Fibroblast of villous mesenchyme (primary cell): ENCODE data around the gene EPHB2. TPM values are rescaled to one million over a fixed set of nuclear protein-coding genes. Genes with fewer than 3 reads are reported as not detected.

ENCODE experiments used
- DNase-seq: peaks from one replicate; pipeline ENCODE4 v3.0.0-alpha.2; 2010; ENCODE audit warnings: low read depth
- H3K4me3 ChIP-seq: 2 replicates; pipeline ENCODE4 v1.5.1; 2011; ENCODE audit warnings: low read depth, mild to moderate bottlenecking, low read length
- total RNA-seq: library from RNA; depleted of rRNA; stranded (reverse); fragments of >200 nt; gene quantifications from 2 replicates; pipeline ENCODE4 v1.2.3, GENCODE V29; 2012
- TF ChIP-seq, protein P1 (sequence below): IDR thresholded peaks from 2 replicates; pipeline ENCODE4 v1.5.1; 2012; ENCODE audit warnings: low read depth, mild to moderate bottlenecking, low read length; ENCODE audit not compliant: insufficient read depth

The EPHB2 gene
- total RNA-seq, 1 donor, result 4.3 TPM

DNA sequence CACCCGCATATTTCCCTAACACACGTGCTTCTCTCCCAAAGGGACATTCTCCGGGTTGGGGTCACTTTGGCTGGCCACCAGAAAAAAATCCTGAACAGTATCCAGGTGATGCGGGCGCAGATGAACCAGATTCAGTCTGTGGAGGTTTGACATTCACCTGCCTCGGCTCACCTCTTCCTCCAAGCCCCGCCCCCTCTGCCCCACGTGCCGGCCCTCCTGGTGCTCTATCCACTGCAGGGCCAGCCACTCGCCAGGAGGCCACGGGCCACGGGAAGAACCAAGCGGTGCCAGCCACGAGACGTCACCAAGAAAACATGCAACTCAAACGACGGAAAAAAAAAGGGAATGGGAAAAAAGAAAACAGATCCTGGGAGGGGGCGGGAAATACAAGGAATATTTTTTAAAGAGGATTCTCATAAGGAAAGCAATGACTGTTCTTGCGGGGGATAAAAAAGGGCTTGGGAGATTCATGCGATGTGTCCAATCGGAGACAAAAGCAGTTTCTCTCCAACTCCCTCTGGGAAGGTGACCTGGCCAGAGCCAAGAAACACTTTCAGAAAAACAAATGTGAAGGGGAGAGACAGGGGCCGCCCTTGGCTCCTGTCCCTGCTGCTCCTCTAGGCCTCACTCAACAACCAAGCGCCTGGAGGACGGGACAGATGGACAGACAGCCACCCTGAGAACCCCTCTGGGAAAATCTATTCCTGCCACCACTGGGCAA lies 202.9 kb downstream of the EPHB2 start:
- DNase-seq, result no peak
- no peak overlapping the region for H3K4me3 ChIP-seq
- TF ChIP-seq, protein P1, sequence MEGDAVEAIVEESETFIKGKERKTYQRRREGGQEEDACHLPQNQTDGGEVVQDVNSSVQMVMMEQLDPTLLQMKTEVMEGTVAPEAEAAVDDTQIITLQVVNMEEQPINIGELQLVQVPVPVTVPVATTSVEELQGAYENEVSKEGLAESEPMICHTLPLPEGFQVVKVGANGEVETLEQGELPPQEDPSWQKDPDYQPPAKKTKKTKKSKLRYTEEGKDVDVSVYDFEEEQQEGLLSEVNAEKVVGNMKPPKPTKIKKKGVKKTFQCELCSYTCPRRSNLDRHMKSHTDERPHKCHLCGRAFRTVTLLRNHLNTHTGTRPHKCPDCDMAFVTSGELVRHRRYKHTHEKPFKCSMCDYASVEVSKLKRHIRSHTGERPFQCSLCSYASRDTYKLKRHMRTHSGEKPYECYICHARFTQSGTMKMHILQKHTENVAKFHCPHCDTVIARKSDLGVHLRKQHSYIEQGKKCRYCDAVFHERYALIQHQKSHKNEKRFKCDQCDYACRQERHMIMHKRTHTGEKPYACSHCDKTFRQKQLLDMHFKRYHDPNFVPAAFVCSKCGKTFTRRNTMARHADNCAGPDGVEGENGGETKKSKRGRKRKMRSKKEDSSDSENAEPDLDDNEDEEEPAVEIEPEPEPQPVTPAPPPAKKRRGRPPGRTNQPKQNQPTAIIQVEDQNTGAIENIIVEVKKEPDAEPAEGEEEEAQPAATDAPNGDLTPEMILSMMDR, result no peak

- TF ChIP-seq, protein P1, result no peak
- H3K4me3 ChIP-seq, result no peak overlapping the region
These were observed 203.5 kb downstream of the EPHB2 start for GRCh38 chr1:22914156-22914555.

GRCh38 chr1:22914633-22915217 lies 204.1 kb downstream of the EPHB2 start:
- TF ChIP-seq, protein P1, result no peak
- no peak overlapping the region for H3K4me3 ChIP-seq
- DNase-seq, result no peak

More at GRCh38 chr1:22914156-22914555, 203.5 kb downstream of the EPHB2 start:
- DNase-seq, result no peak

DNA sequence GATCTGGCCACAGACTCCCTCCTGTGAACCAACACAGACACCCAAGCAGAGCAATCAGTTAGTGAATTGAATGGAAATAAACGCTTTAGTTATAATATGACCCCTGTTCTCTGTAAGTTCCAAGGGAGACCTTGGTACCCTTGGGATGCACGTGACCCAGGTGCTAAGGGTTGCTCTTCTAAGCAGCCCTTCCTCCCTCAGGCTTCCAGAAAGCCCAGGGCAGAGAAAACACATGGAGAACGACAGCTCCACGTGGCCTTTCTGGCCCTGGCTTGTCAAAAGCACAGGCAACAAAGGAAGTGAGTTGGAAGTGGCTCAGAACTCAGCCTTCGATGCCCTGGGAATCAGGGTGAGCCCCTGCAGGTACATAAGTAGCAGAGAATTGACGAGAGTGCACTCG lies 204.6 kb downstream of the EPHB2 start:
- TF ChIP-seq, protein P1, result no peak
- H3K4me3 ChIP-seq, result no peak overlapping the region
- DNase-seq, result no peak

- no peak for DNase-seq
- TF ChIP-seq, protein P1, result no peak
- no peak overlapping the region for H3K4me3 ChIP-seq
These were observed 205.3 kb downstream of the EPHB2 start for GRCh38 chr1:22915816-22916470.

DNA sequence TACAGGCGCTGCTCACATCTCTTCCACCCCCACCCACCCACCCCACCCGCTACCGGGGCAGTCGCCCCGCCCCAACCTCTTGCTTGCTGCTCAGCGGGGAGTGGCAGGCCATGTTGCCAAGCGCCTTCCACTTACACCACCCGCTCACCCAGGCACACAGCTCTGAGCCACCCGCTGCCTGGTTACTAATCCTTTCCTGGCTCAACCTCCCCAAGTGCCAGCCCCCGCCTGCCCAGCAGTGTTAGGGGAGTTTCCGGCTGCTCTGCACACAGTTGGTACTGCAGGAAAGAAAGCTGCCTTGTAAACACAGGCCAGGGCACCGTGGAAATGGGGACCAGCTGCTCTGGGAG lies 205.8 kb downstream of the EPHB2 start:
- no peak overlapping the region for H3K4me3 ChIP-seq
- TF ChIP-seq, protein P1, result no peak
- DNase-seq, result no peak
